AG09309 (cell line): Measurements from ENCODE around the gene TPH1.

Source experiments
- DNase-seq: peaks from one replicate; pipeline ENCODE4 v3.0.0-alpha.2; 2010; ENCODE audit warnings: low read depth
- H3K4me3 ChIP-seq: 2 replicates; pipeline ENCODE4 v1.5.1; 2011; ENCODE audit warnings: mild to moderate bottlenecking, low read depth, low read length, moderate library complexity; ENCODE audit not compliant: control insufficient read depth
- CTCF ChIP-seq: IDR thresholded peaks from 2 replicates; pipeline ENCODE4 v1.5.1; 2011; ENCODE audit warnings: mild to moderate bottlenecking, low read depth, low read length, inconsistent platforms; ENCODE audit not compliant: insufficient read depth, control insufficient read depth; ENCODE audit errors: missing control alignments

Gene TPH1

GRCh38 chr11:18080451-18080850 is 34.4 kb upstream of the TPH1 start:
- H3K4me3 ChIP-seq = no peak overlapping the region
- no peak for TF ChIP-seq CTCF
- DNase-seq = no peak

- no peak for TF ChIP-seq CTCF
- no peak overlapping the region for H3K4me3 ChIP-seq
- DNase-seq = no peak
Observed at GRCh38 chr11:18078909-18079308, 32.8 kb upstream of the TPH1 start.

- no peak overlapping the region for H3K4me3 ChIP-seq
- TF ChIP-seq CTCF = no peak
Observed at GRCh38 chr11:18075444-18075843, 29.4 kb upstream of the TPH1 start.

GRCh38 chr11:18071098-18071705 is 25.1 kb upstream of the TPH1 start:
- no peak for DNase-seq
- H3K4me3 ChIP-seq = no peak overlapping the region
- TF ChIP-seq CTCF = no peak

More at GRCh38 chr11:18075444-18075843, 29.4 kb upstream of the TPH1 start:
- DNase-seq = no peak

- H3K4me3 ChIP-seq = no peak overlapping the region
- no peak for DNase-seq
- no peak for TF ChIP-seq CTCF
Observed at GRCh38 chr11:18067372-18067771, 21.3 kb upstream of the TPH1 start.

- no peak for DNase-seq
- no peak for TF ChIP-seq CTCF
- no peak overlapping the region for H3K4me3 ChIP-seq
Observed at GRCh38 chr11:18066626-18067025, 20.6 kb upstream of the TPH1 start.

- H3K4me3 ChIP-seq = no peak overlapping the region
- no peak for TF ChIP-seq CTCF
- no peak for DNase-seq
Observed at GRCh38 chr11:18065572-18065971, 19.5 kb upstream of the TPH1 start.
